ENCODE data around the gene EIF3A. TPM values are rescaled to one million over a fixed set of nuclear protein-coding genes. Genes with fewer than 3 reads are reported as not detected.
"Not testable (repeated sequence)": the region's sequence is repeated elsewhere in the genome, so short reads cannot be mapped to it uniquely, and the experiment has no call there.

The EIF3A gene
- polyA plus RNA-seq, 3 donors, result 59.4 to 112 (median 98.6) TPM

DNA sequence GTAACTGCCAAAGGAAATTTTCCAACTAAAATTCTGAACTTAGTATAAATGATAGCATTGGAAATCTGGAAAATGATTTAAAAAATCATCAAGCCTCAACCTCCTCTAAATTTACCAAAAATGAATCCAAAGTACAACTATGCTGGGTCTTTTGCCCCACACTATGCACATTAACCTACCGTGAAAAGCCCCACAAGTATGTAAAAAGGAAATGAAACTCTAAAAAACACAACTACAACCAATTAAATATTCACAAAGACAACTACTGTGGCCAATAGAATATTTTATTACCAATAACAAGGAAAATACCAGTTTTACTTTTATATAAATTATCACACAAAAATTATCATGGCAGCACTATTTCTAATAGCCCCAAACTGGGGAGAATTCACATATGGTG, 19.3 kb downstream of the EIF3A start:
- WGBS, 3 donors, result 66 to 86% (median 79%) methylated on average over 1 of the region's 1 CpG
- no peak overlapping the region for H3K27ac ChIP-seq (ENCODE audit: low read depth, low read length)

- no peak overlapping the region for H3K27ac ChIP-seq (ENCODE audit: low read depth, low read length)
- 91 to 94% (median 91%) methylated on average over 1 of the region's 1 CpG for WGBS, 3 donors
Observed at GRCh38 chr10:119060107-119060506, 20.5 kb downstream of the EIF3A start.

- 82 to 87% (median 82%) methylated on average over 4 of the region's 4 CpGs for WGBS, 3 donors
- no peak overlapping the region for H3K27ac ChIP-seq (ENCODE audit: low read depth, low read length)
Observed at GRCh38 chr10:119059557-119059956, 21.1 kb downstream of the EIF3A start.

GRCh38 chr10:119058010-119058409, 22.6 kb downstream of the EIF3A start:
- H3K27ac ChIP-seq (ENCODE audit: low read depth, low read length), result no peak overlapping the region
- WGBS, 3 donors, result 89 to 91% (median 91%) methylated on average over 11 of the region's 11 CpGs

GRCh38 chr10:119055472-119055871, 25.1 kb downstream of the EIF3A start:
- WGBS, 3 donors, result 89 to 97% (median 95%) methylated on average over 1 of the region's 1 CpG
- no peak overlapping the region for H3K27ac ChIP-seq (ENCODE audit: low read depth, low read length)

DNA sequence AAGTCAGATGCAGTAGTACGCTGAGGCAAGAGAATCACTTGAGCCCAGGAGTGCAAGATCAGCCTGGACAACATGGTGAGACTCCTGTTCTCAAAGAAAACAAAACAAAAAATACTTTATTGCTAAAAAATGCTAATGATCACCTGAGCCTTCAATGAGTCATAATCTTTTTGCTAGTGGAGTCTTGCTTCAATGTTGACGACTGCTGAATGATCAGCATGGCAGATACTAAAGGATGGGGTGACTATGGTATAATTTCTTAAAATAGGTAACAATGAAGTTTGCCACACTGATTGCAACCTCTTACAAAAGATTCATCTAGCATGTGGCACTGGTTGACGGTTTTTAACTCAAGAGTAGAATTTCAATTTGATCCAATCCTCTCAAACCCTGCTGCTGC, 28.8 kb downstream of the EIF3A start:
- WGBS, 3 donors, result 89 to 90% (median 90%) methylated on average over 3 of the region's 3 CpGs
- H3K27ac ChIP-seq (ENCODE audit: low read depth, low read length), result no peak overlapping the region

GRCh38 chr10:119049777-119050176, 30.8 kb downstream of the EIF3A start:
- no peak overlapping the region for H3K27ac ChIP-seq (ENCODE audit: low read depth, low read length)
- 96 to 98% (median 97%) methylated on average over 14 of the region's 14 CpGs for WGBS, 3 donors

DNA sequence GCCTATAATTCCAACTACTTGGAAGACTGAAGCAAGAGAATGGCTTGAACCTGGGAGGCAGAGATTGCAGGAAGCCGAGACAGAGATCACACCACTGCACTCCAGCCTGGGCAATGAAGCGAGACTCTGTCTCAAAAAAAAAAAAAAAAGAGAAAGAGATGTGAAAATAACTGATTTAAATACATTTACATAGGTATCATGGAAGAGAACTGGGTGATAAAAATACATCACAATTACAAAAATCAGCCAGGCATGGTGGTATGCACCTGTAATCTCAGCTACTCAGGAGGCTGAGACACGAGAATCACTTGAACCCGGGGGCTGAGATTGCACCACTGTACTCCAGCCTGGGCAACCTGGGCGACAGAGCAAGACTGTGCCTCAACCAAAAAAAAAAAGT, 31.3 kb downstream of the EIF3A start:
- WGBS, 3 donors, result 93 to 99% (median 95%) methylated on average over 5 of the region's 5 CpGs
- H3K27ac ChIP-seq (ENCODE audit: low read depth, low read length), result no peak overlapping the region

GRCh38 chr10:119045561-119045960, 35.1 kb downstream of the EIF3A start:
- WGBS, 3 donors, result 86 to 97% (median 95%) methylated on average over 7 of the region's 7 CpGs

DNA sequence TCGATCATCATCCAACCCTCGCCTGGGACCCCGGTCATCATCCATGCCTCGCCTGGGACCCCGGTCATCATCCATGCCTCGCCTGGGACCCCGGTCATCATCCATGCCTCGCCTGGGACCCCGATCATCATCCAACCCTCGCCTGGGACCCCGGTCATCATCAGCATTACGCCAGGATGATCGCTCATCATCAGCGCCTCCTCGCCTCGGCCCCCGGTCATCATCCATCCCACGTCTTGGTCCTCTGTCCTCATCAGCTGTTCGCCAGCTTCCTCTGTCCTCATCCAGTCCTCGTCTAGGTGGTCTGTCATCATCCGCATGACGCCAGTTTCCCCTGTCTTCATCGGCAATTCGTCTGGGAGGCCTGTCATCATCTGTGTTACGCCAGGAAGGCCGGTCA, 38.4 kb downstream of the EIF3A start:
- WGBS, 3 donors, result 87 to 95% (median 91%) methylated on average over 26 of the region's 26 CpGs
- no peak overlapping the region for H3K27ac ChIP-seq (ENCODE audit: low read depth, low read length)

More at GRCh38 chr10:119045561-119045960, 35.1 kb downstream of the EIF3A start:
- H3K27ac ChIP-seq (ENCODE audit: low read depth, low read length), result no peak overlapping the region

DNA sequence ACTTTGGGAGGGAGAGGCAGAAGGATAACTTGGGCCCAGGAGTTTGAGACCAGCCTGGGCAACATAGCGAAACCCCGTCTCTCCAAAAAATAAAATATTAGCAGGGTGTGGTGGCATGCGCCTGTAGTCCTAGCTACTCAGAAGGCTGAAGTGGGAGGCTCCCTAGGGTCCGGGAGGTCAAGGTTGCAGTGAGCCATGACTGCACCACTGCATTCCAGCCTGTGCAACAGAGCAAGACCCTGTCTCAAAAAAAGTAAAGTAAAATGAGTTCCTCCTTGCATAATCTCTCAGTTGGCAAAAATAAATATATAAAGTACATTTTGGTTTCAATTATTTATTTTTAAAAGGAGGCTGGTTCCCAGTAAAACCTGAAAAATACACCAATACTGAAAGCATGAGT, 39.3 kb downstream of the EIF3A start:
- 87 to 93% (median 90%) methylated on average over 4 of the region's 4 CpGs for WGBS, 3 donors
- no peak overlapping the region for H3K27ac ChIP-seq (ENCODE audit: low read depth, low read length)

DNA sequence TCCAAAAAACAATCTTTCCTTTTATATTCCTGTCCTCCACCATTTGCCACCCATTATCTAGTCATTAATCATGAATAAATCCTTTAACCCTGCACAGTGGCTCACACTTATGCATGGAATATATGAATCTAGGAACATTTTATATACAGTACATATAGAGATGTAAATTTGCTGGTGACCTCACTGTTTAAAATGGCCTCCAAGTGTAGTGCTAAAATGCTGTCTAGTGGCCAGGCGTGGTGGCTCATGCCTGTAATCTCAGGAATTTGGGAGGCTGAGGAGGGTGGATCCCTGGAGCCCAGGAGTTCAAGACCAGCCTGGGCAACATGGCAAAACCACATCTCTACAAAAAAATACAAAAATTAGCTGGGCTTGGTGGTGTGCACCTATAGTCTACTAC, 41.5 kb downstream of the EIF3A start:
- no peak overlapping the region for H3K27ac ChIP-seq (ENCODE audit: low read depth, low read length)
- 76 to 86% (median 84%) methylated on average over 1 of the region's 1 CpG for WGBS, 3 donors

DNA sequence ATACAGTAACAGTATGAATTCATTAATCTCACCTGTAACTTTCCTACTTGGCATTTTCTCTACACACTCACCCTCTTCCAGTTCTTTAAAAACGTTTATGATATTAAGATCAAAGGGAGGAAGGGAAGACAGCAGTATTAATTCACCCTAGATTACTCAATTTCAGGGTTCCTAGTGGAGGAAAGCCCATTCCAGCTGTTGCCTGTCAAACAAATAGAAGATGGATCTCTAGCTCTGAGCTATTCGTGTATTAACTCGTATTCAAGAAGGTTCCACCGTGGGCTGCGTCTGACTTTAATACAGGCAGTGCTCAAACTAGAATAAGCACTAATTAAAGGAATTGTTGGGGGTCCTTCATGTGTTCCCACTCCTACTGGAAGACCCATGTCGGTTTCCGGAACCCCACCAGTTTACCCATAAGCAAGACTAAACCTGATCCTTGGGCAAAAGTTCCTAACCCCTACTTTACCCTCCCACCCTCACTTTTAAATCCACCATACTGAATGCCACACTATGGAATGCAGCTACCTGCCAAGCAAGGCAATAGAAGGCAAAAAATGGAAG, 49.0 kb downstream of the EIF3A start:
- no peak overlapping the region for H3K27ac ChIP-seq (ENCODE audit: low read depth, low read length)
- 73 to 75% (median 73%) methylated on average over 7 of the region's 7 CpGs for WGBS, 3 donors

GRCh38 chr10:119030421-119031250, 50.0 kb downstream of the EIF3A start:
- H3K27ac ChIP-seq (ENCODE audit: low read depth, low read length), result no peak overlapping the region
- WGBS, 3 donors, result 6 to 13% (median 7%) methylated on average over 38 to 65 of the region's 65 CpGs

GRCh38 chr10:119029613-119030420, 50.8 kb downstream of the EIF3A start, which contains the start of gene NANOS1:
TSS of gene NANOS1 (plus strand) at chr10:119029714. CDS start at chr10:119029802, 88 bp downstream.
- 0 to 1% (median 1%) methylated on average over 40 to 117 of the region's 136 CpGs for WGBS, 3 donors
- H3K27ac ChIP-seq (ENCODE audit: low read depth, low read length), result no peak within 1 kb of the TSS

- no peak overlapping the region for H3K27ac ChIP-seq (ENCODE audit: low read depth, low read length)
- WGBS, 3 donors, result 4 to 5% (median 4%) methylated on average over 47 to 68 of the region's 68 CpGs
Observed at GRCh38 chr10:119028900-119029612, 51.6 kb downstream of the EIF3A start.

- H3K27ac ChIP-seq (ENCODE audit: low read depth, low read length), result not testable (repeated sequence)
- WGBS, 3 donors, result 53 to 62% (median 62%) methylated on average over 9 to 10 of the region's 10 CpGs
Observed at GRCh38 chr10:119028445-119028899, 52.1 kb downstream of the EIF3A start.

Measured in adipose tissue (tissue), 3 donors.